ENCODE data around the gene CDC42EP2. TPM values are rescaled to one million over a fixed set of nuclear protein-coding genes. Genes with fewer than 3 reads are reported as not detected.

Gene CDC42EP2
- total RNA-seq, 1 experiment from 2014 or later = 43.2 TPM

DNA sequence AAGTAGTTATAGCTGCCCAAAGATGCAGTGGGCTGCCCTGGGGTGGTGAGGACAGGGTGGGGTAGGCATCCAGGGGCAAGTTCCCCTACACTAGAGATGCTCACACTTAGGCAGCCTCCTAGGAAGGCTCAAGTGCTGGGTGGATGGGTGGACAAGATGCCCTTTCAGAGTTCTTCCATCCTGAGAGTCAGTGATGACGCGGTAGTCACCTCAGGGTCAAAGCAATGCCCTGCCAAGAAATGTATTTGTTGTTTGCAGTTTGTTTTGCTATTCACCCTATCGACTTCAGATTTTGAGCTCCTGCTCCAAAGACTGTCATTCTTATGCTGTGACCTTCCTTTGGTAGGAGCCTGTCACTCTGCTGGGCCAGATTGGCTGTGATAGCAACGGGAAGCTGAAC is 34.0 kb upstream of the CDC42EP2 start:
- H3K9me3 Mint-ChIP-seq (ENCODE audit: low read depth, unreplicated experiment) = no peaks in the 10 kb centered on the region
- TF ChIP-seq, protein P1, sequence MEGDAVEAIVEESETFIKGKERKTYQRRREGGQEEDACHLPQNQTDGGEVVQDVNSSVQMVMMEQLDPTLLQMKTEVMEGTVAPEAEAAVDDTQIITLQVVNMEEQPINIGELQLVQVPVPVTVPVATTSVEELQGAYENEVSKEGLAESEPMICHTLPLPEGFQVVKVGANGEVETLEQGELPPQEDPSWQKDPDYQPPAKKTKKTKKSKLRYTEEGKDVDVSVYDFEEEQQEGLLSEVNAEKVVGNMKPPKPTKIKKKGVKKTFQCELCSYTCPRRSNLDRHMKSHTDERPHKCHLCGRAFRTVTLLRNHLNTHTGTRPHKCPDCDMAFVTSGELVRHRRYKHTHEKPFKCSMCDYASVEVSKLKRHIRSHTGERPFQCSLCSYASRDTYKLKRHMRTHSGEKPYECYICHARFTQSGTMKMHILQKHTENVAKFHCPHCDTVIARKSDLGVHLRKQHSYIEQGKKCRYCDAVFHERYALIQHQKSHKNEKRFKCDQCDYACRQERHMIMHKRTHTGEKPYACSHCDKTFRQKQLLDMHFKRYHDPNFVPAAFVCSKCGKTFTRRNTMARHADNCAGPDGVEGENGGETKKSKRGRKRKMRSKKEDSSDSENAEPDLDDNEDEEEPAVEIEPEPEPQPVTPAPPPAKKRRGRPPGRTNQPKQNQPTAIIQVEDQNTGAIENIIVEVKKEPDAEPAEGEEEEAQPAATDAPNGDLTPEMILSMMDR (IDR thresholded peaks at IDR 0.05; ENCODE audit: unreplicated experiment) = no peak
- H3K4me1 Mint-ChIP-seq (ENCODE audit: low read depth, unreplicated experiment) = peaks cover 37% of the 10 kb centered on the region
- peaks cover 46% of the 10 kb centered on the region for H3K36me3 Mint-ChIP-seq (ENCODE audit: insufficient read depth, unreplicated experiment)
- intact Hi-C loops (cut with micrococcal nuclease; ENCODE audit: unreplicated experiment) = no loop called here
- BruUV-seq (replicated peaks) = no TSS peak
- no peak for DNase-seq
- H3K4me3 Mint-ChIP-seq (ENCODE audit: low read depth, unreplicated experiment) = no peak overlapping the region
- CTCF ChIA-PET = interaction anchor here (0.6 to 2.6 kb wide), 4 partner anchors 31 to 54 kb away, joined by 4 to 23 read pairs (median 6); partner anchors contain the start of gene CDC42EP2
- no peaks in the 10 kb centered on the region for H3K27me3 Mint-ChIP-seq (ENCODE audit: unreplicated experiment)
- no peak overlapping the region for H3K27ac Mint-ChIP-seq (ENCODE audit: unreplicated experiment)

DNA sequence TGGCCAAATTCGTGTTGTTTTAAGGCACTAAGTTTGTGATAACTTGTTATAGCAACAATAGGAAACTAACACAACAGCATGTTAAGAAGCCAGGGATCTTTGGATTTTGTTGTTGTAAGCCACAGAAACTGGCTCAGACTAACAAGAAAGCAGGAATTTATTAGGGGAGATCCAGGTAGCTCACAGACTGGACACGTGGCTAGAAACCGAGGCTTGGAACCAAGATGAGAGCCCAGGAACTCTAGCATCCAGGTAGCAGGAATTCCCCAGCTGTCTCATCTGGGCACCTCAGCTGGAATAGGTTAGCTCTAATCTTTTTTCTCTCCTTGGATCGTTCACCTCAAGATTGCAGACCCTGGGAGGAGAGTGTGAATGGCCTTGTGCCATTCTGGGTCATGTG is 28.0 kb upstream of the CDC42EP2 start:
- no peaks in the 10 kb centered on the region for H3K4me1 Mint-ChIP-seq (ENCODE audit: low read depth, unreplicated experiment)
- TF ChIP-seq, protein P1 (IDR thresholded peaks at IDR 0.05; ENCODE audit: unreplicated experiment) = no peak
- no peak for DNase-seq
- CTCF ChIA-PET = interaction anchor here (1.0 to 1.3 kb wide), 2 partner anchors 8 to 30 kb away, joined by 3 to 4 read pairs; no protein-coding TSS in a partner anchor
- H3K4me3 Mint-ChIP-seq (ENCODE audit: low read depth, unreplicated experiment) = no peak overlapping the region
- H3K27me3 Mint-ChIP-seq (ENCODE audit: unreplicated experiment) = no peaks in the 10 kb centered on the region
- no peak overlapping the region for H3K27ac Mint-ChIP-seq (ENCODE audit: unreplicated experiment)
- no peaks in the 10 kb centered on the region for H3K9me3 Mint-ChIP-seq (ENCODE audit: low read depth, unreplicated experiment)
- intact Hi-C loops (cut with micrococcal nuclease; ENCODE audit: unreplicated experiment) = no loop called here
- BruUV-seq (replicated peaks) = no TSS peak
- H3K36me3 Mint-ChIP-seq (ENCODE audit: insufficient read depth, unreplicated experiment) = peaks cover 42% of the 10 kb centered on the region

DNA sequence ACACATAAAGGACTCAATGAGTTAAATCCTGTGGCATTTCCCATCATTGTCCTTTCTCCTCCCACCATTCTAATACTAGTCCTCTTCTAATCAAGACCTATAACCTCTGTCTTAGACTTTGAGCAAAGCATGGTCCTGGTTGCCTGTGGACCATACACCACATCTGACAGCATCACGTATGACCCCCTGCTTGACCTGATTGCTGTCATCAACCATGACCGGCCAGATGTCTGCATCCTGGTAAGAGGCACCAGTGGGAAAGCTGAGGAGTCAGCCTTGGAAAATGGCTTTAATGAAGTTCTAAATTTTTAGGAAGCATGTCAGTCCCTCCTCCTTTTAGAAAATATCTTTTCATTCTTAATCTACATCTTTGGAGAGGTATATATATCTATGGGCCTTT is 27.1 kb upstream of the CDC42EP2 start:
- CTCF ChIA-PET = interaction anchor here (0.7 to 1.3 kb wide), 2 partner anchors 9 to 46 kb away, joined by 3 to 8 read pairs; partner anchors contain the start of gene DPF2
- Mint-ChIP-seq H3K4me3 (ENCODE audit: low read depth, unreplicated experiment) (no peak overlapping the region), H3K9me3 (ENCODE audit: low read depth, unreplicated experiment) (no peaks in the 10 kb centered on the region), H3K4me1 (ENCODE audit: low read depth, unreplicated experiment) (no peaks in the 10 kb centered on the region), H3K27me3 (ENCODE audit: unreplicated experiment) (no peaks in the 10 kb centered on the region), H3K27ac (ENCODE audit: unreplicated experiment) (no peak overlapping the region), H3K36me3 (ENCODE audit: insufficient read depth, unreplicated experiment) (peaks cover 39% of the 10 kb centered on the region)
- DNase-seq = no peak
- no TSS peak for BruUV-seq (replicated peaks)
- intact Hi-C loops (cut with micrococcal nuclease; ENCODE audit: unreplicated experiment) = no loop called here
- TF ChIP-seq, protein P1 (IDR thresholded peaks at IDR 0.05; ENCODE audit: unreplicated experiment) = no peak

DNA sequence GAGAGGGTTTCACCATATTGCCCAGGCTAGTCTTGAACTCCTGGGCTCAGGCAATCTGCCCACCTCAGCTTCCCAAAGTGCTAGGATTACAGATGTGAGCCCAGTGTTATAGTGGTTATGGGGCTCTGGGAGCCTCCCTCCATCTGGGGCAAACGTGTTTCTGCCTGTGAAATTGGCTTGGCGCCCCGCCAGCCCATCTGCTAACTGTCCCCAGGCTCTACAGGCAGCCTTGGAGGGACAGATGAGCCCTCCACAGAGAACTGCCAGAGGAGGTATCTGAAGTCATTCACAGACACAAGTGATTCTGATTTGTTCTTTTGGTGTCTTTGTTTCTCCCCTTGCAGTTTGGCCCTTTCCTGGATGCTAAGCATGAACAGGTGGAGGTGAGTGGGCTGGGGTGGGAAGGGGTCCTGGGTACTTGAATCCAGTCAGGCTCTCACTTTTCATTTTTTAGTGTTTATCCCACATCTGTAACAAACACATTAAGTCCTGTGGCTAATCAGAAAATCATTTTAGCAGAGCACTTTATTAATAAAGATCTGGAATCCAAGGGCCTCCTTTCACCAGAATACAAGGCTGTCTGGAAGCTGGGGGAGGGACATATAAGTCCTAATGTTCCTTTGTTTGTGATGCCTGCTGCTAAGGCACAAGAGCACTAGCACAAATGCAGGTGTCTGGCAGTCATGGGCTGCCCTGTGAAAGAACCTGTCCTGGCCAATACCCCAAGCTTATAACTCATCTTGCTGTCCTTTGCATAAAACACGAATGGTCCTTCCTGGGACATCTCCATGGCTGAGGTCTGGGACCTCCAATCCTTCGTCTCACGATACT is 25.7 kb upstream of the CDC42EP2 start:
- peaks cover 41% of the 10 kb centered on the region for H3K36me3 Mint-ChIP-seq (ENCODE audit: insufficient read depth, unreplicated experiment)
- DNase-seq = no peak
- no TSS peak for BruUV-seq (replicated peaks)
- TF ChIP-seq, protein P1 (IDR thresholded peaks at IDR 0.05; ENCODE audit: unreplicated experiment) = no peak
- H3K4me1 Mint-ChIP-seq (ENCODE audit: low read depth, unreplicated experiment) = no peaks in the 10 kb centered on the region
- intact Hi-C loops (cut with micrococcal nuclease; ENCODE audit: unreplicated experiment) = no loop called here
- no peak overlapping the region for H3K27ac Mint-ChIP-seq (ENCODE audit: unreplicated experiment)
- H3K27me3 Mint-ChIP-seq (ENCODE audit: unreplicated experiment) = no peaks in the 10 kb centered on the region
- no peak overlapping the region for H3K4me3 Mint-ChIP-seq (ENCODE audit: low read depth, unreplicated experiment)
- CTCF ChIA-PET = no interaction called here
- no peaks in the 10 kb centered on the region for H3K9me3 Mint-ChIP-seq (ENCODE audit: low read depth, unreplicated experiment)

Data from Calu3 (cell line).